ENCODE measurements around the gene MAPK14.

- TF ChIP-seq, protein P1, sequence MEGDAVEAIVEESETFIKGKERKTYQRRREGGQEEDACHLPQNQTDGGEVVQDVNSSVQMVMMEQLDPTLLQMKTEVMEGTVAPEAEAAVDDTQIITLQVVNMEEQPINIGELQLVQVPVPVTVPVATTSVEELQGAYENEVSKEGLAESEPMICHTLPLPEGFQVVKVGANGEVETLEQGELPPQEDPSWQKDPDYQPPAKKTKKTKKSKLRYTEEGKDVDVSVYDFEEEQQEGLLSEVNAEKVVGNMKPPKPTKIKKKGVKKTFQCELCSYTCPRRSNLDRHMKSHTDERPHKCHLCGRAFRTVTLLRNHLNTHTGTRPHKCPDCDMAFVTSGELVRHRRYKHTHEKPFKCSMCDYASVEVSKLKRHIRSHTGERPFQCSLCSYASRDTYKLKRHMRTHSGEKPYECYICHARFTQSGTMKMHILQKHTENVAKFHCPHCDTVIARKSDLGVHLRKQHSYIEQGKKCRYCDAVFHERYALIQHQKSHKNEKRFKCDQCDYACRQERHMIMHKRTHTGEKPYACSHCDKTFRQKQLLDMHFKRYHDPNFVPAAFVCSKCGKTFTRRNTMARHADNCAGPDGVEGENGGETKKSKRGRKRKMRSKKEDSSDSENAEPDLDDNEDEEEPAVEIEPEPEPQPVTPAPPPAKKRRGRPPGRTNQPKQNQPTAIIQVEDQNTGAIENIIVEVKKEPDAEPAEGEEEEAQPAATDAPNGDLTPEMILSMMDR (IDR thresholded peaks at IDR 0.05; ENCODE audit: insufficient read depth, low read depth, low read length), result no peak
- no peak for TF ChIP-seq EZH2 (IDR thresholded peaks at IDR 0.05; ENCODE audit: insufficient read depth, low read length)
Observed at GRCh38 chr6:35993150-35993549, 34.5 kb upstream of the MAPK14 start.
